Measurements from ENCODE around the gene MACROD2. TPM values are rescaled to one million over a fixed set of nuclear protein-coding genes. Genes with fewer than 3 reads are reported as not detected.

MACROD2 gene
- total RNA-seq, 1 donor from 2014 or later = not detected

GRCh38 chr20:15656124-15656523, 1660.8 kb downstream of the MACROD2 start:
- intact Hi-C loops (cut with micrococcal nuclease) = no loop called here
- H3K9me3 Mint-ChIP-seq = no peaks in the 10 kb centered on the region
- H3K27ac Mint-ChIP-seq = no peak overlapping the region
- DNase-seq (ENCODE audit: low spot score) = no peak
- H3K27me3 Mint-ChIP-seq (ENCODE audit: low read depth) = no peaks in the 10 kb centered on the region
- H3K4me1 Mint-ChIP-seq (ENCODE audit: low read depth) = no peaks in the 10 kb centered on the region
- H3K36me3 Mint-ChIP-seq (ENCODE audit: low read depth) = no peaks in the 10 kb centered on the region
- H3K4me3 Mint-ChIP-seq (ENCODE audit: low read depth) = no peak overlapping the region

- no peak overlapping the region for H3K27ac Mint-ChIP-seq
- no peaks in the 10 kb centered on the region for H3K27me3 Mint-ChIP-seq (ENCODE audit: low read depth)
- no peaks in the 10 kb centered on the region for H3K36me3 Mint-ChIP-seq (ENCODE audit: low read depth)
- no peak for DNase-seq (ENCODE audit: low spot score)
- H3K4me1 Mint-ChIP-seq (ENCODE audit: low read depth) = no peaks in the 10 kb centered on the region
- no peak overlapping the region for H3K4me3 Mint-ChIP-seq (ENCODE audit: low read depth)
- H3K9me3 Mint-ChIP-seq = no peaks in the 10 kb centered on the region
- intact Hi-C loops (cut with micrococcal nuclease) = no loop called here
Measured at GRCh38 chr20:15658295-15658694, 1663.0 kb downstream of the MACROD2 start.

GRCh38 chr20:15673206-15673605, 1677.9 kb downstream of the MACROD2 start:
- intact Hi-C loops (cut with micrococcal nuclease) = no loop called here
- no peak for DNase-seq (ENCODE audit: low spot score)
- Mint-ChIP-seq H3K4me1 (ENCODE audit: low read depth) (no peaks in the 10 kb centered on the region), H3K27me3 (ENCODE audit: low read depth) (no peaks in the 10 kb centered on the region), H3K4me3 (ENCODE audit: low read depth) (no peak overlapping the region), H3K9me3 (peaks cover 10% of the 10 kb centered on the region), H3K27ac (no peak overlapping the region), H3K36me3 (ENCODE audit: low read depth) (no peaks in the 10 kb centered on the region)

GRCh38 chr20:15674253-15675060, 1679.1 kb downstream of the MACROD2 start:
- Mint-ChIP-seq H3K4me1 (ENCODE audit: low read depth) (no peaks in the 10 kb centered on the region), H3K36me3 (ENCODE audit: low read depth) (no peaks in the 10 kb centered on the region), H3K4me3 (ENCODE audit: low read depth) (no peak overlapping the region), H3K27me3 (ENCODE audit: low read depth) (no peaks in the 10 kb centered on the region), H3K9me3 (peaks cover 2% of the 10 kb centered on the region), H3K27ac (no peak overlapping the region)
- no peak for DNase-seq (ENCODE audit: low spot score)
- intact Hi-C loops (cut with micrococcal nuclease) = no loop called here

GRCh38 chr20:15675061-15675514, 1679.8 kb downstream of the MACROD2 start:
- H3K27ac Mint-ChIP-seq = no peak overlapping the region
- no peaks in the 10 kb centered on the region for H3K9me3 Mint-ChIP-seq
- H3K27me3 Mint-ChIP-seq (ENCODE audit: low read depth) = no peaks in the 10 kb centered on the region
- H3K4me1 Mint-ChIP-seq (ENCODE audit: low read depth) = no peaks in the 10 kb centered on the region
- H3K36me3 Mint-ChIP-seq (ENCODE audit: low read depth) = no peaks in the 10 kb centered on the region
- intact Hi-C loops (cut with micrococcal nuclease) = no loop called here
- DNase-seq (ENCODE audit: low spot score) = no peak
- no peak overlapping the region for H3K4me3 Mint-ChIP-seq (ENCODE audit: low read depth)

- no peaks in the 10 kb centered on the region for H3K4me1 Mint-ChIP-seq (ENCODE audit: low read depth)
- intact Hi-C loops (cut with micrococcal nuclease) = no loop called here
- no peaks in the 10 kb centered on the region for H3K27me3 Mint-ChIP-seq (ENCODE audit: low read depth)
- peaks cover 6% of the 10 kb centered on the region for H3K9me3 Mint-ChIP-seq
- no peaks in the 10 kb centered on the region for H3K36me3 Mint-ChIP-seq (ENCODE audit: low read depth)
- DNase-seq (ENCODE audit: low spot score) = no peak
- no peak overlapping the region for H3K4me3 Mint-ChIP-seq (ENCODE audit: low read depth)
- H3K27ac Mint-ChIP-seq = no peak overlapping the region
Measured at GRCh38 chr20:15675813-15676484, 1680.6 kb downstream of the MACROD2 start.

GRCh38 chr20:15676815-15677214, 1681.5 kb downstream of the MACROD2 start:
- no peak for DNase-seq (ENCODE audit: low spot score)
- Mint-ChIP-seq H3K9me3 (peaks cover 12% of the 10 kb centered on the region), H3K36me3 (ENCODE audit: low read depth) (no peaks in the 10 kb centered on the region), H3K27ac (no peak overlapping the region), H3K4me3 (ENCODE audit: low read depth) (no peak overlapping the region), H3K27me3 (ENCODE audit: low read depth) (no peaks in the 10 kb centered on the region), H3K4me1 (ENCODE audit: low read depth) (no peaks in the 10 kb centered on the region)
- intact Hi-C loops (cut with micrococcal nuclease) = no loop called here

GRCh38 chr20:15682690-15683089, 1687.4 kb downstream of the MACROD2 start:
- no peak overlapping the region for H3K4me3 Mint-ChIP-seq (ENCODE audit: low read depth)

GRCh38 chr20:15692570-15692969, 1697.3 kb downstream of the MACROD2 start:
- no peaks in the 10 kb centered on the region for H3K36me3 Mint-ChIP-seq (ENCODE audit: low read depth)

More at GRCh38 chr20:15682690-15683089, 1687.4 kb downstream of the MACROD2 start:
- intact Hi-C loops (cut with micrococcal nuclease) = no loop called here
- Mint-ChIP-seq H3K9me3 (peaks cover 15% of the 10 kb centered on the region), H3K36me3 (ENCODE audit: low read depth) (no peaks in the 10 kb centered on the region), H3K27ac (no peak overlapping the region), H3K4me1 (ENCODE audit: low read depth) (no peaks in the 10 kb centered on the region), H3K27me3 (ENCODE audit: low read depth) (no peaks in the 10 kb centered on the region)
- no peak for DNase-seq (ENCODE audit: low spot score)

GRCh38 chr20:15699431-15700146, 1704.3 kb downstream of the MACROD2 start:
- no peaks in the 10 kb centered on the region for H3K27me3 Mint-ChIP-seq (ENCODE audit: low read depth)
- H3K4me3 Mint-ChIP-seq (ENCODE audit: low read depth) = no peak overlapping the region
- intact Hi-C loops (cut with micrococcal nuclease) = loop anchor here (10.0 kb wide), 1 partner anchor 1075 kb away; no protein-coding TSS in a partner anchor
- no peaks in the 10 kb centered on the region for H3K36me3 Mint-ChIP-seq (ENCODE audit: low read depth)
- no peak for DNase-seq (ENCODE audit: low spot score)
- H3K27ac Mint-ChIP-seq = no peak overlapping the region
- H3K9me3 Mint-ChIP-seq = peaks cover 6% of the 10 kb centered on the region
- H3K4me1 Mint-ChIP-seq (ENCODE audit: low read depth) = no peaks in the 10 kb centered on the region

More at GRCh38 chr20:15692570-15692969, 1697.3 kb downstream of the MACROD2 start:
- no peaks in the 10 kb centered on the region for H3K27me3 Mint-ChIP-seq (ENCODE audit: low read depth)
- intact Hi-C loops (cut with micrococcal nuclease) = no loop called here
- no peak overlapping the region for H3K27ac Mint-ChIP-seq
- no peak for DNase-seq (ENCODE audit: low spot score)
- peaks cover 9% of the 10 kb centered on the region for H3K9me3 Mint-ChIP-seq
- no peaks in the 10 kb centered on the region for H3K4me1 Mint-ChIP-seq (ENCODE audit: low read depth)
- H3K4me3 Mint-ChIP-seq (ENCODE audit: low read depth) = no peak overlapping the region

GRCh38 chr20:15700147-15700765, 1704.9 kb downstream of the MACROD2 start:
- no peak overlapping the region for H3K27ac Mint-ChIP-seq
- H3K4me3 Mint-ChIP-seq (ENCODE audit: low read depth) = no peak overlapping the region
- H3K27me3 Mint-ChIP-seq (ENCODE audit: low read depth) = no peaks in the 10 kb centered on the region
- H3K9me3 Mint-ChIP-seq = peaks cover 6% of the 10 kb centered on the region
- intact Hi-C loops (cut with micrococcal nuclease) = loop anchor here (10.0 kb wide), 1 partner anchor 1075 kb away; no protein-coding TSS in a partner anchor
- no peaks in the 10 kb centered on the region for H3K4me1 Mint-ChIP-seq (ENCODE audit: low read depth)
- no peak for DNase-seq (ENCODE audit: low spot score)
- no peaks in the 10 kb centered on the region for H3K36me3 Mint-ChIP-seq (ENCODE audit: low read depth)

GRCh38 chr20:15702161-15702560, 1706.8 kb downstream of the MACROD2 start:
- Mint-ChIP-seq H3K9me3 (peaks cover 6% of the 10 kb centered on the region), H3K27me3 (ENCODE audit: low read depth) (no peaks in the 10 kb centered on the region), H3K27ac (no peak overlapping the region), H3K4me1 (ENCODE audit: low read depth) (no peaks in the 10 kb centered on the region), H3K36me3 (ENCODE audit: low read depth) (no peaks in the 10 kb centered on the region), H3K4me3 (ENCODE audit: low read depth) (no peak overlapping the region)
- intact Hi-C loops (cut with micrococcal nuclease) = loop anchor here (10.0 kb wide), 1 partner anchor 1073 kb away; no protein-coding TSS in a partner anchor
- no peak for DNase-seq (ENCODE audit: low spot score)

Data from activated T-helper 2 cell treated with anti-CD3 and anti-CD28 coated beads, Interferon-gamma antibody, Interleukin-2, Interleukin-4, amounts not matched to agents 10 μg/mL and 5 μg/mL and 100 μg/mL, durations not matched to agents 14 hours and 24 hours and 36 hours (primary cell).